HEK293 (cell line): Measurements from ENCODE around the gene DRC3.

Source experiments
- CTCF ChIP-seq: fragments of 450-650 bp; formaldehyde crosslinking; IDR thresholded peaks from 2 replicates; pipeline ENCODE4 v1.5.1; 2016; ENCODE audit warnings: missing biosample characterization, missing genetic modification characterization
- SP2 ChIP-seq: fragments of 450-650 bp; formaldehyde crosslinking; IDR thresholded peaks from 2 replicates; pipeline ENCODE4 v1.5.1; 2016; ENCODE audit warnings: missing biosample characterization, missing genetic modification characterization
- ZNF184 ChIP-seq: fragments of 450-650 bp; IDR thresholded peaks from 2 replicates; pipeline ENCODE4 v1.5.1; 2018; ENCODE audit warnings: missing biosample characterization, mild to moderate bottlenecking, missing genetic modification characterization

DNA sequence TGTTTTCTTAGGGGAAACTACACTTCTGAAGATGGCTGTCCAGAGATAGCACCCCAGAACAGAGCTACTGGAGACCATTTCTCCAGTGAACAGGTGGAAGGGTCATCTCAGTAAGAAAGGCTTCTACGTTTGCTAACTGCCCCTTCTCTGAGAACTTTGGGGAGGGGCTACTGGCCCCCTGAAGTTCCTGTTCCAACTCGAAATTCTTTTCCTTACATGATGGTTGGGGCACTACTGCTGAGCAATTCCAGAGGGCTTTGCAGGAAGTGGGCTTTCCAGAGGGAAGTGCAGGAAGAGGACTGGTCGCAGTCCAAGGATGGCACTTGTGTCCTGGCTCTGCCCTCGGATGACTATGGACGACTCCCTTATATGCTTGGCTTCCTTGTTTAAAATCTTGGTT, 31.6 kb upstream of the DRC3 start:
- TF ChIP-seq SP2 (tag by site-specific recombination), result no peak
- no peak for TF ChIP-seq CTCF
- TF ChIP-seq ZNF184 (tag by site-specific recombination), result no peak
